SU-DHL-6 (cell line): ENCODE data around the gene CAPN8.
"Not testable (repeated sequence)": the region's sequence is repeated elsewhere in the genome, so short reads cannot be mapped to it uniquely, and the experiment has no call there.

Source experiments
- EZH2phosphoT487 ChIP-seq: fragments of 200-600 bp; sonication (generic), shearing (Covaris generic); conservative IDR thresholded peaks from 2 replicates; pipeline ENCODE4 v1.6.1; 2018; ENCODE audit warnings: mild to moderate bottlenecking, antibody characterized with exemption, low read length, moderate library complexity, mixed read lengths
- TF ChIP-seq, protein P1 (sequence below): fragments of 200-600 bp; sonication (generic); IDR thresholded peaks from one replicate; pipeline ENCODE4 v1.5.1; 2017; ENCODE audit warnings: antibody characterized with exemption, mild to moderate bottlenecking, low read length, moderate library complexity; ENCODE audit not compliant: insufficient read depth, poor library complexity, severe bottlenecking

DNA sequence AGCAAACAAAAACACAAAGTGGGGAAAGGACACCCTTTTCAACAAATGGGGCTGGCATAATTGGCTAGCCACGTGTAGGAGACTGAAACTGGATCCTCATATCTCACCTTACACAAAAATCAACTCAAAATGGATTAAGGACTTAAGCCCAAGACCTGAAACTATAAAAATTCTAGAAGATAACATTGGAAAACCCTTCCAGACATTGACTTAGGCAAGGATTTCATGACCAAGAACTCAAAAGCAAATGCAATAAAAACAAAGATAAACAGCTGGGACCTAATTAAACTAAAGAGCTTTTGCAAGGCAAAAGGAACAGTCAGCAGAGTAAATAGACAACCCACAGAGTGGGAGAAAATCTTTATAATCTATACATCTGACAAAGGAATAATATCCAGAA, 146.9 kb downstream of the CAPN8 start:
- not testable (repeated sequence) for TF ChIP-seq EZH2phosphoT487
- TF ChIP-seq, protein P1, sequence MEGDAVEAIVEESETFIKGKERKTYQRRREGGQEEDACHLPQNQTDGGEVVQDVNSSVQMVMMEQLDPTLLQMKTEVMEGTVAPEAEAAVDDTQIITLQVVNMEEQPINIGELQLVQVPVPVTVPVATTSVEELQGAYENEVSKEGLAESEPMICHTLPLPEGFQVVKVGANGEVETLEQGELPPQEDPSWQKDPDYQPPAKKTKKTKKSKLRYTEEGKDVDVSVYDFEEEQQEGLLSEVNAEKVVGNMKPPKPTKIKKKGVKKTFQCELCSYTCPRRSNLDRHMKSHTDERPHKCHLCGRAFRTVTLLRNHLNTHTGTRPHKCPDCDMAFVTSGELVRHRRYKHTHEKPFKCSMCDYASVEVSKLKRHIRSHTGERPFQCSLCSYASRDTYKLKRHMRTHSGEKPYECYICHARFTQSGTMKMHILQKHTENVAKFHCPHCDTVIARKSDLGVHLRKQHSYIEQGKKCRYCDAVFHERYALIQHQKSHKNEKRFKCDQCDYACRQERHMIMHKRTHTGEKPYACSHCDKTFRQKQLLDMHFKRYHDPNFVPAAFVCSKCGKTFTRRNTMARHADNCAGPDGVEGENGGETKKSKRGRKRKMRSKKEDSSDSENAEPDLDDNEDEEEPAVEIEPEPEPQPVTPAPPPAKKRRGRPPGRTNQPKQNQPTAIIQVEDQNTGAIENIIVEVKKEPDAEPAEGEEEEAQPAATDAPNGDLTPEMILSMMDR: not testable (repeated sequence)
